ENCODE results near the gene MICAL2.

Gene MICAL2

GRCh38 chr11:12098601-12099000, 11.8 kb upstream of the MICAL2 start:
- DNase-seq (ENCODE audit: low read depth): no peak

GRCh38 chr11:12099132-12099873, 11.1 kb upstream of the MICAL2 start:
- no peak for DNase-seq (ENCODE audit: low read depth)

GRCh38 chr11:12100429-12100828, 10.0 kb upstream of the MICAL2 start:
- DNase-seq (ENCODE audit: low read depth): no peak

GRCh38 chr11:12100841-12101242, 9.5 kb upstream of the MICAL2 start:
- no peak for DNase-seq (ENCODE audit: low read depth)

GRCh38 chr11:12101318-12101717, 9.1 kb upstream of the MICAL2 start:
- no peak for DNase-seq (ENCODE audit: low read depth)

- no peak for DNase-seq (ENCODE audit: low read depth)
Observed at GRCh38 chr11:12102588-12103410, 7.6 kb upstream of the MICAL2 start.

GRCh38 chr11:12103411-12104225, 6.8 kb upstream of the MICAL2 start:
- no peak for DNase-seq (ENCODE audit: low read depth)

GRCh38 chr11:12105471-12105870, 4.9 kb upstream of the MICAL2 start:
- no peak for DNase-seq (ENCODE audit: low read depth)

- DNase-seq (ENCODE audit: low read depth): no peak
Observed at GRCh38 chr11:12106101-12106500, 4.3 kb upstream of the MICAL2 start.

- DNase-seq (ENCODE audit: low read depth): no peak
Observed at GRCh38 chr11:12106501-12106900, 3.9 kb upstream of the MICAL2 start.

GRCh38 chr11:12108875-12109453, 1.4 kb upstream of the MICAL2 start:
- no peak for DNase-seq (ENCODE audit: low read depth)

GRCh38 chr11:12109591-12110196, 696 bp upstream of the MICAL2 start:
- no peak for DNase-seq (ENCODE audit: low read depth)

- no peak for DNase-seq (ENCODE audit: low read depth)
Observed at GRCh38 chr11:12110714-12111548, 541 bp downstream of the MICAL2 start.

- DNase-seq (ENCODE audit: low read depth): no peak
Observed at GRCh38 chr11:12111549-12112520, 1.4 kb downstream of the MICAL2 start.

- DNase-seq (ENCODE audit: low read depth): no peak
Observed at GRCh38 chr11:12112750-12113149, 2.4 kb downstream of the MICAL2 start.

GRCh38 chr11:12113294-12113693, 2.9 kb downstream of the MICAL2 start:
- DNase-seq (ENCODE audit: low read depth): no peak

GRCh38 chr11:12114193-12115033, 4.0 kb downstream of the MICAL2 start:
- no peak for DNase-seq (ENCODE audit: low read depth)

GRCh38 chr11:12116425-12117032, 6.1 kb downstream of the MICAL2 start:
- no peak for DNase-seq (ENCODE audit: low read depth)

Measured in non-pigmented ciliary epithelial cell (primary cell).